Common myeloid progenitor, CD34-positive (primary cell): ENCODE data around the gene PRSS33.

Experiments
- CTCF ChIA-PET: fragments of 350-600 bp; sonication (Branson Sonifier 250); formaldehyde crosslinking; loops from one replicate; lab custom pipeline; 2021; ENCODE audit warnings: antibody characterized with exemption; lab: Charles Lee
- POLR2A ChIA-PET: fragments of 350-600 bp; sonication (Branson Sonifier 250); formaldehyde crosslinking; loops from one replicate; lab custom pipeline; 2021; ENCODE audit warnings: antibody characterized with exemption; lab: Charles Lee
- DNase-seq, 3 donors: peaks; one replicate each; pipeline versions ENCODE4 v3.0.0 to v3.0.0-alpha.2; 2013
- H3K27ac ChIP-seq, 2 experiments: 1 replicate in 1 of 2; 2 replicates in 1 of 2; pipeline ENCODE4 v1.7.0; 2013; ENCODE audit warnings: inconsistent platforms in 2 of 2, low read length in 2 of 2, mild to moderate bottlenecking in 2 of 2, low read depth in 1 of 2, moderate library complexity in 1 of 2; ENCODE audit not compliant: severe bottlenecking in 2 of 2, insufficient read depth in 1 of 2, poor library complexity in 1 of 2
- H3K27me3 ChIP-seq, 5 experiments: replicated peaks in 2 of 5; 1 replicate in 3 of 5; 2 replicates in 2 of 5; pipeline versions ENCODE4 v1.6.1 to v1.7.0; 2013; ENCODE audit warnings: low read length in 4 of 5, mild to moderate bottlenecking in 2 of 5, moderate library complexity in 2 of 5, inconsistent platforms in 1 of 5; ENCODE audit not compliant: insufficient read depth in 5 of 5, control insufficient read depth in 4 of 5
- H3K36me3 ChIP-seq, 4 experiments: 1 replicate in 2 of 4; 2 replicates in 2 of 4; pipeline versions ENCODE4 v1.6.1 to v1.7.0; 2013; ENCODE audit warnings: low read length in 3 of 4, control low read depth in 1 of 4, mild to moderate bottlenecking in 1 of 4; ENCODE audit not compliant: control insufficient read depth in 4 of 4, insufficient read depth in 4 of 4
- H3K4me1 ChIP-seq, 4 experiments: 1 replicate in 3 of 4; 2 replicates in 1 of 4; pipeline versions ENCODE4 v1.6.1 to v1.7.1; 2013; ENCODE audit warnings: low read length in 3 of 4, mild to moderate bottlenecking in 3 of 4, control low read depth in 1 of 4, inconsistent platforms in 1 of 4, moderate library complexity in 1 of 4; ENCODE audit not compliant: control insufficient read depth in 4 of 4, insufficient read depth in 4 of 4; ENCODE audit errors: control extremely low read depth in 1 of 4
- H3K4me3 ChIP-seq, 7 experiments: 1 replicate in 4 of 7; 2 replicates in 3 of 7; pipeline versions ENCODE4 v1.5.1 to v1.7.0; 2013; ENCODE audit warnings: mild to moderate bottlenecking in 7 of 7, low read length in 6 of 7, moderate library complexity in 6 of 7, inconsistent platforms in 2 of 7, low read depth in 2 of 7, control low read depth in 1 of 7; ENCODE audit not compliant: insufficient read depth in 4 of 7, control insufficient read depth in 1 of 7; ENCODE audit errors: extremely low read depth in 1 of 7
- H3K9me3 ChIP-seq, 5 experiments: 1 replicate in 4 of 5; 2 replicates in 1 of 5; pipeline versions ENCODE4 v1.6.1 to v1.7.1; 2013; ENCODE audit warnings: low read length in 4 of 5, mild to moderate bottlenecking in 2 of 5, inconsistent platforms in 1 of 5, low read depth in 1 of 5, moderate library complexity in 1 of 5; ENCODE audit not compliant: control insufficient read depth in 4 of 5, insufficient read depth in 2 of 5; ENCODE audit errors: control extremely low read depth in 1 of 5
- WGBS: methylation state at CpG from one replicate; pipeline ENCODE4 v1.1.5; 2013; ENCODE audit not compliant: insufficient coverage; 5-methylcytosine and 5-hydroxymethylcytosine counted together

PRSS33 gene

DNA sequence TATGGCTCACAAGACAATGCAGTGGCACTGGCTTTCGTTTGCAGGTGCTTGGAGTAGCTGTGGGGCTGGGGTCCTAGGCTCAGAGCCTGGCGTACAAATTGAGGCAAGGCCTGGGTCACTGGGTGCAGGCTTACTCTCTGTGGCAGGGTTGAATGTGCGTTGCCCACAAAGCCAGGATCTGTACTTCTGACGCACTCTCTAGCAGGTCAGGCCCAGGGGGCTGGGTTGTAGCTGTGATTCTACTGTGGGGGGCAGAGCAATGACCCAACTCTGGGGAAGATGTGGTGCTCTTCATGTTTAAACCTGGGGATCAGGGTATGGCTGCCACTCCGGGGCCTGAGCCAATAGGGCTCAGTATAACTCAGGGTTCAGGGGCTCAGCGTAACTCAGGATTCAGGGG lies 23.3 kb upstream of the PRSS33 start:
- no peaks in the 10 kb centered on the region for H3K4me1 ChIP-seq
- no peaks in the 10 kb centered on the region for H3K36me3 ChIP-seq
- no peak overlapping the region for H3K4me3 ChIP-seq
- H3K9me3 ChIP-seq = peaks cover 0 to 2% (median 0%) of the 10 kb centered on the region in 5 experiments
- 98% methylated on average over 6 of the region's 6 CpGs for WGBS
- no peak for DNase-seq
- H3K27ac ChIP-seq = no peak overlapping the region
- H3K27me3 ChIP-seq = peaks cover 0 to 7% (median 4%) of the 10 kb centered on the region in 5 experiments
- POLR2A ChIA-PET = no interaction called here
- CTCF ChIA-PET = interaction anchor here (1.2 kb wide), 1 partner anchor 28 kb away, joined by 3 read pairs; no protein-coding TSS in a partner anchor

DNA sequence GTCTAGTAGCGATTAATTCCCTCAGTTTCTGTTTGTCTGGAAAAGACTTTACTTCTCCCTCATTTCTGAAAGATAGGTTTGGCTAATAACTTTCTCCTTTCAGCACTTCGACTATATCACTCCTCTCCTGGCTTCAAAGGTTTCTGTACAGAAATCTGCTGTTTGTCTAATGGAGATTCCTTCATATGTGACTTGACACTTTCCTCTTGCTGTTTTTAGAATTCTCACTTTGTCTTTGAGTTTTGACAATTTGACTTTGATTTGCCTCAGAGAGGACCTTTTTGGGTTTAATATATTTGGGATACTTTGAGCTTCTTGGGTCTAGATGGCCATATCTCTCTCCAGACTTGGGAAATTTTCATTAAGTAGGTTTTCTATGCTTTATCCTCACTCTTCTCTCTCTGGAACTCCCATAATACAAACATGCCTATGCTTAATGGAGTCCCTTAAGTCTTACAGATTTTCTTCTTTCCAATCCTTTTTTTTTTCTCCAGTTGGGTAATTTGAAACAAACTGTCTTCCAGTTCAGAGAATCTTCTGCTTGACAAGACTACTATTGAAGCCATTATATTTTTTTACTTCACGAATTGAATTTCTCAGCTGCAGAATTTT lies 21.9 kb upstream of the PRSS33 start:
- POLR2A ChIA-PET = no interaction called here
- H3K27ac ChIP-seq = no peak overlapping the region
- CTCF ChIA-PET = no interaction called here
- no peaks in the 10 kb centered on the region for H3K4me1 ChIP-seq
- no peak overlapping the region for H3K4me3 ChIP-seq
- H3K27me3 ChIP-seq = peaks cover 0 to 7% (median 4%) of the 10 kb centered on the region in 5 experiments
- H3K36me3 ChIP-seq = no peaks in the 10 kb centered on the region
- no CpG with 5 or more reads among the region's 3 CpGs for WGBS
- H3K9me3 ChIP-seq = peaks cover 0 to 14% (median 7%) of the 10 kb centered on the region in 5 experiments
- no peak for DNase-seq

DNA sequence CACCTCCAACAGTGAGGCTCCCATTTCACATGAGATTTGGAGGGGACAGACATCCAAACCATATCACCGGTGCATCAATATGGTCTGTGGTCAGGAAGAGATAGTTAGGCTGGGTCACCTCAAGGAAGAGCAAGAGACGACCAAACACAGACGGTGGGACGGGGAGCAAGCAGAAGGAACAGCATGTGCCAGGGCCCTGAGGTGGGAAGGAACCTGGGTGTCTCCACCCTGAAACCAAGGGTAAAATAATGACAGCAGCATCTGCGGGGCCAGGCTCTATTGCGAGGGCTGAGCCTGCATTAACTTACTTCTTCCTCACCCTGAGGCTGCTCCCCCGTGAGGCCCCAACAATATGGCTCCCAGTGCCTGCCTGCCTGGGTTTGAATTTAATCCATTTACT lies 20.8 kb upstream of the PRSS33 start:
- POLR2A ChIA-PET = no interaction called here
- WGBS = 73% methylated on average over 3 of the region's 7 CpGs
- Histone ChIP-seq H3K4me3 (no peak overlapping the region), H3K4me1 (no peaks in the 10 kb centered on the region), H3K27ac (no peak overlapping the region), H3K27me3 (peaks cover 0 to 7% (median 4%) of the 10 kb centered on the region in 5 experiments), H3K9me3 (peaks cover 0 to 24% (median 15%) of the 10 kb centered on the region in 5 experiments), H3K36me3 (no peaks in the 10 kb centered on the region)
- no peak for DNase-seq
- CTCF ChIA-PET = interaction anchor here (1.4 kb wide), 1 partner anchor 48 kb away, joined by 3 read pairs; no protein-coding TSS in a partner anchor

DNA sequence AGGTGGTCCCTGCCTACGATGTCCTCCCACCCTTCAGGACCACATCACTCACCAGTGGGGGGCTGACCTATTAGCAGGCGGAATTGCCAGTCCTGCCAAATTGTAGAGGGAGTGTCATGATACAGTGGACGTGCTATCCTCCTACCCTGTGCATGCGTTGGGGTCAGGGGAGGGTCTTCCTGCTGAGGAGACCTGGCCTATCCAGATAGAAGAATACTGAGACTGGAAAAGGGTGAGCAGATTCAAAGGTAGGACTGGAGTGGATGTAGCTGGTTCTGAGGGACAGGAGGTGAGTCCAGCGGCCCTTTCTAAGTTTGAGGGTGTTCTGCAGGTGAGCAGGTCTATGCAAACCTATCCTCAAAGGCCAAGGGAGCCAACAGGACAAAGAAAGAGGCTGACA lies 18.9 kb upstream of the PRSS33 start:
- DNase-seq = no peak
- Histone ChIP-seq H3K4me1 (no peaks in the 10 kb centered on the region), H3K27me3 (peaks cover 0 to 7% (median 4%) of the 10 kb centered on the region in 5 experiments), H3K27ac (no peak overlapping the region), H3K4me3 (no peak overlapping the region), H3K36me3 (no peaks in the 10 kb centered on the region), H3K9me3 (peaks cover 0 to 24% (median 15%) of the 10 kb centered on the region in 5 experiments)
- CTCF ChIA-PET = no interaction called here
- WGBS = 89% methylated on average over 3 of the region's 5 CpGs
- POLR2A ChIA-PET = no interaction called here

DNA sequence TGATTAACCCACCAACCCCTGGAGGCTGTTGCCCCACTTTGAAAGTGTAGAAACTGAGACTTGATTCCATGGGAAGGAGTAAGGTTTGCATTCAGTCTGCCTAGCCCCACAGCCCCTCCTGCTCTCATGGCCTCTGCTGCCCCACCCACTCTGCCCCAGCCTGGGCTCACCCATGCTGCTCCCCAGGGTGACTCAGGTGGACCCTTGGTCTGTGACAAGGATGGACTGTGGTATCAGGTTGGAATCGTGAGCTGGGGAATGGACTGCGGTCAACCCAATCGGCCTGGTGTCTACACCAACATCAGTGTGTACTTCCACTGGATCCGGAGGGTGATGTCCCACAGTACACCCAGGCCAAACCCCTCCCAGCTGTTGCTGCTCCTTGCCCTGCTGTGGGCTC lies 17.4 kb upstream of the PRSS33 start:
- no peak overlapping the region for H3K4me3 ChIP-seq
- no peak overlapping the region for H3K27ac ChIP-seq
- no peaks in the 10 kb centered on the region for H3K4me1 ChIP-seq
- peaks cover 0 to 24% (median 15%) of the 10 kb centered on the region in 5 experiments for H3K9me3 ChIP-seq
- DNase-seq = no peak
- H3K27me3 ChIP-seq = peaks cover 0 to 4% (median 0%) of the 10 kb centered on the region in 5 experiments
- 100% methylated on average over 2 of the region's 4 CpGs for WGBS
- POLR2A ChIA-PET = no interaction called here
- CTCF ChIA-PET = no interaction called here
- H3K36me3 ChIP-seq = no peaks in the 10 kb centered on the region

DNA sequence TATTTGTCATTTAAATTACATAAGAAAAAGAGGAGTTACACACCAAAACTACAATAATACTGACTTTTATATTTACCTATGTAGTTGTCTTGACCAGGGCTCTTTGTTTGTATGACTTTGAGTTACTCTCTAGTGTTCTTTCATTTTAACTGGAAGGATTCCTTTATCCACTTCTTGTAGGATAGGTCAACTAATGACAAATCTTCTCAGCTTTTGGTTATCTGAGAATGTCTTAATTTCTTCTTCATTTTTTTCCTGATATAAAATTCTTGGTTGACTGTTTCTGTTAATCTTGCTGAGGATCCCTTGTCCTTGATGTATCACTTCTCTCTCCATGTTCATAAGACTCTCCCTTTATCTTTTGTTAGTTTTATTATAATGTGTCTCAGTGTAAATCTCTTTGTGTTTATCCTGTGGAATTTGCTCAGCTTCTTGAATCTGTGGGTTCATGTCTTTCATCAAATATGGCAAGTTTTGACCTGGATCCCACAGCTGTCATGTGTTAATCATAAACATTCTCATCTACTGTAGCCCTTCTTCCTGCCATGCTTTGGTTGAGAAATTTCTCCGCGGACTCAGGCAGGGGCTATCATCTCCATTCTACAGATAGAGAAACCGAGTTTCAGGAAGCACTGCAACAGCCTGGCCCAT lies 16.3 kb upstream of the PRSS33 start:
- Histone ChIP-seq H3K4me1 (no peaks in the 10 kb centered on the region), H3K9me3 (peaks cover 0 to 24% (median 15%) of the 10 kb centered on the region in 5 experiments), H3K36me3 (no peaks in the 10 kb centered on the region), H3K27ac (no peak overlapping the region), H3K27me3 (peaks cover 0 to 4% (median 0%) of the 10 kb centered on the region in 5 experiments), H3K4me3 (no peak overlapping the region)
- no peak for DNase-seq
- WGBS = 93% methylated on average over 2 of the region's 3 CpGs
- CTCF ChIA-PET = no interaction called here
- POLR2A ChIA-PET = no interaction called here

DNA sequence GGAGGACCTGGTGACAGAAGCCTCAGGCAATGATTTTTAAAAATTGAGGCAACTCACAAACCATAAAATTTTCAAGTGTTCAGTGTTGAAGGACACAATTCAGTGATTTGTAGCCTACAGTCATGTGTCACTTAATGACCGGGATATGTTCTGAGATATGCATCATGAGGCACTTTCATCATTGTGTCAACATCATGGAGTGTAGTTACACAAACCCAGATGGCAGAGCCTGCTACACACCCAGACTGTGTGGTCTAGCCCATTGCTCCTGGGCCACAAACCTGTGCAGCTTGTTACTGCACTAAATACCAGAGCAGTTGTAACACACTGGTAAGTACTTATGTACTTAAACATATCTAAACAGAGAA lies 12.5 kb upstream of the PRSS33 start:
- peaks cover 0 to 2% (median 0%) of the 10 kb centered on the region in 5 experiments for H3K27me3 ChIP-seq
- 100% methylated on average over 1 of the region's 1 CpG for WGBS
- H3K4me1 ChIP-seq = peaks cover 0 to under 1% (median 0%) of the 10 kb centered on the region in 4 experiments
- POLR2A ChIA-PET = no interaction called here
- no peak overlapping the region for H3K27ac ChIP-seq
- H3K36me3 ChIP-seq = no peaks in the 10 kb centered on the region
- CTCF ChIA-PET = interaction anchor here (1.0 to 1.6 kb wide), 4 partner anchors 8 to 39 kb away, joined by 3 to 6 read pairs (median 4); no protein-coding TSS in a partner anchor
- H3K9me3 ChIP-seq = peaks cover 0 to 16% (median 9%) of the 10 kb centered on the region in 5 experiments
- no peak for DNase-seq
- no peak overlapping the region for H3K4me3 ChIP-seq
